NCI-H1105 (cell line): ENCODE results near the gene TERT.

ENCODE experiments used
- DNase-seq: peaks from one replicate; lab custom pipeline; 2025; lab: John Stamatoyannopoulos, UW

TERT gene

DNA sequence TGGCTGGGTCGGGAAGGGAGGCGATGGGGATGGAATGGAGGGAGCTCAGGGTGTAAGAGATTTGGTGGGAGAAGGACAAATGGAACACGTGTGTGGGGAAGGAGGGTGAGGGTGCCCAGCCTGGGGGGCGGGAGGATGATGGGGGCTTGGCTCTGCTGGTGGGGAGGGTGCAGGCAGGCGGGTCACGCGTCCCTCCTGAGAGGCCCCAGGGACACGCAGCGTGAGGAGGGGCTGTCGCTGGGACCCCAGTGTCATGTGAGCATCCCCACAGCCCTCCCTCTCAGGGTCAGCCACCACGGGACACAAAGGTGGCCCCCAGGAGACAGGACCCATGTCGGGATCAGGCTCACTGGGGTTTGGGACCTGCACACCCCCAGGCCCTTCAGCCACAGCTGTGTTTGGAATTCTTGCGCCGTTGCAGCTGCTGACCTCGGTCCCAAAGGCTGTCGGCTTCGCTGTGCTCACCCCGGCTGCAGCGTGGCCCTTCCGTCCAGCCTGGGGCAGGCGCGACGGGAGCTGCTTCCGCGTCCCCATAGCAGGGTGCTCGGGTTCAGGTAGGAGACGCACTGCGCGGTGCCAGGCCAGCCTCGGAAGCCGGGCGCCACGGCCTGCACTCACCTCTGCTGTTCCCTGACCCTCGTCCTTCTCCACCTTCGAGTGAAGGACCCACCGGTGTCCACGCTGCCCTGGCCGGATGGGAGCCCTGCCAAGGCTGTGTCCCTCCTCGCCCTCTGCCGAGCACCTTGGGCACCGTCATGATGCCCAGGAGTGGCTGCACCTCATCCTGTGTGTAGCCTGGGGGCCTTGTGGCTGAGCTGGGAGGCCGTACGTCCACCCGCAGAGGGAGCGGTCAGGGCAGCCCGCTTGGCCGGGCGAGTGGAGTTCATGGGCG, 88.1 kb downstream of the TERT start:
- DNase-seq, result no peak

DNA sequence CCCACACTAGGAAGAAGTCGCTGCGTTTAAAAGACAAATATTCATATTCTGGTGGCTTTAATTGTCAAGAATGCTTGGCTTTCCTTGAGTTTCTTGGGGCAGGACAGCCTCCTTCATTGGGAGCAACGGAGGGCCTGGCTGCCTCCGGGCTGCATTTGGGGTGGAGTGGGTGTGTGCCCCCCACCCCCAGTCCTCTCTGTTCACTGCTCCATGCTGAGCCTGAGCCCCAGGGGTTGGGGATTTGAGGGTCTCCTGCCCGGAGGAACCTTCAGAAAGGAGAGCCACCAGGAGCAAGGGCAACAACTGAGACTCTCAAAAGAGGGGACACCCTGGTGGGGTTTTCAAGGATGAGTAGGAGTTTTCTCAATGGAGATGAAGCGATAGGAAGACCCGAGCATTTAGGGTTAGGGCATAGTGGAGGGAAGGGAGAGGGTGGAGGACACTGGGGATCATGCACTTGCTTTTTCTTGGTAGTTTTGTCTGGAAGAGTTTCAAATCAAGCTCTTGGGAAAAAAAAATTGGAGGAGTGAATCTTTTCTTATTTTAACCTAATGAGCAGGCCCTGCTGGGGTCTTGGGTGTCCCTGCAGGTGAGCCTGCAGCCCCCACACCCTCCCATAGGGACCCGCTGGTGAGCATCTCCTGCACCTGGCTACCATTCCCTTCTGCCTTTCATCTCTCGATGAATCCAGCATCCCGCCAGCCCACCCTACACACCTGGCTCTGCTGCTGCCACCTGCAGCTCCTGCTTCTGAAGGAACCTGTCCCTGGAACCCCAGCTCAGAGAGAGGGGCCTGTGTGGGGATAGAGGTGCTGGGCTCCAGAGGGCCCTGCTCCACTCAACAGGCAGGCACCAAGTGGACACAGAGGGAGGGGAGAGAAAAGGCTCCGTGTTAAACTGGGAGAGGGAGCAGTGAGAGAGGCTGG, 89.3 kb downstream of the TERT start:
- DNase-seq, result no peak

DNA sequence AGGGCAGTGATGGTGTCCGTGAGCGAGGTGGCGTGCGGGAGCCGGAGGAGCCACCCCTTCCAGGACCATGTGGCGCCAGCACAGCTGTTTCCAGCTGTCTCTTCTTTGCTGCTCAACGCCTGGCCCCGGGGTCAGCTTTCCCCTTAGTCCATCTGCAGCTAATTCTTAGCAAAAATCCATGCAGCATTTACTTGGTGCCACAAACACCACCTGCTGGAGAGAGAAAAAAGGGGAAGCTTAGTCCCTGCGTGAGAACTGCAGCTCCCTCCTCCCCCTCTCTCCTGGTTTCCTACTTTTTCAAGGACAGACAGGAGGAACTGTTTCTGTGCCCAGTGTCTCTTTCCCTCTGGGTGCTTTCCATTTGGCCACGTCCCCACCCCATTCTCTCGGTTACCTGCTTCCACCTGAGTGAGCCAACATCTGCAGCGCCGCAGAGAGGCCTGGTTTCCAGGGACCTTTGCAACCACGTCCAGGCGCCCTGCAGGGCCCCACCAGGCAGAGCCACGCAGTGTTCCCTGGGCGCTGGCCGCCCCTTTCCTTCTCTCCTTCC, 90.1 kb downstream of the TERT start:
- no peak for DNase-seq

DNA sequence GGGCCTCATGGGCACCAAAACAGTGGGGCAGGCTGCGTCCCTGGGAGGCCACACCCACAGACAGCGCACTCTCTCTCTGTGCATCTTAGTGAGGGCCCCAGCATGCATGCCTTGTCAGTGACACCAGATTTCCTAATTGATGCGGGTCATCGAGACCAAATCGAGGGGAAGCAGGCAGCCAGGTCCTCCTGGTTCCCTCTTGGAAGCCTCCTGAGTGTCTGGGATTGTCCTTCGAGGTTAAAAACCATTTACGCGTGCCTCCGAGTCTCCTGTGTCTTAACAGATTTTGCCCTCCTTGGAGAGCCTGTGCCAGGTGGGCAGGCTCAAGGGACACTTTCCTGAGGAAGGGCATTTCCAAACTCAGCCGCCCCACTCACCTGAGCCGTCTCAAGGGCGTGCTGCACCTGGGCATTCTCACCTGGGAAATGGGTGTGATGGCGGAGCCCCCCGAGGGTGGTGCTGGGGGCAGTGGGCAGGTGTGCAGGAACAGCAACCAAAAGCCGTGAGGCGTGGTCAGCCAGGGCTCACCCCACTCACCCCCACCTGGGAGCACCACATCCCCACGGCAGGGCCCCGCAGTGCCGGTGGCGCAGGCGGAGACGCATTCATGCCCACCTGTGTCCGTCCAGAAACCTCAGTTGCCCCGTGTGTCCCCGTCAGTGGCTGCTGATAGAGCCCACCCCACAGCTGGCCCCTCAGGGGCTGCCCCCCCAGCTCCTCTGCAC, 90.7 kb downstream of the TERT start:
- DNase-seq, result no peak

DNA sequence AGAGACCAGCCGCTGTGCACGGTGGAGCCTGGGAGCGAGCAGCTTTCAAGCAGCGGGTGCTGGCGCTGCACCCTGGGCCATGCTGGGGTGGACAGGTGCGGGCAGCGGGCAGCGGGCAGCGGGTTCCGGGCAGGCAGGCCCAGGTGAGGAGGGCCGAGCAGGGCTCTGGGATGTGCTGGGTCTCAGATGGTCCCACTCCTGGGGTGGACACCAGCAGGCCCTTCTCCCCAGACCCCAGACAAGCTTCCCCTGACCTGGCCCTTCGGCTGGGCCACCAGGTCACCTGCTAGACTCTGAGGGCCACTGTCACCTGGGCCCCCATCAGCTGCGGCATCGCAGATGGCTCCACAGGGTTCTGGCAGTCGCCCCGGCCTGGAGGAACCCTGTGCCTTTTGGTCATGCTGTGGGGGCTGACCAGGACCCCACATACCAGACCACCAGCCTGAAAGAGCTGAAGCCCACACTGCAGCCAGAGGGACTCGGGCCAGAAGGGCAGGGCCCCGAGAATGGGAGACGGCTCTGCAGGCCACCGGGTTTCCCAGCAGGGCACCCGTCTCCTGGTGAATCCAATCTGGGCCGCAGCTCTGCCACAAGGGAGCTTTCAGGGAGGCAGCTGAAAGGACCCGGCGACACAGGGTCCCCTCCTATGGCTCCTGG, 91.4 kb downstream of the TERT start:
- no peak for DNase-seq
